Peyer's patch (tissue), 4 donors: Measurements from ENCODE around the gene GGTLC1. TPM values are rescaled to one million over a fixed set of nuclear protein-coding genes. Genes with fewer than 3 reads are reported as not detected.

Experiments used
- DNase-seq, 3 donors: peaks; one replicate each; pipeline ENCODE4 v3.0.0-alpha.2; 2017 to 2019
- H3K27ac ChIP-seq, 4 donors: fragments of 200-600 bp; sonication (generic); one replicate each; pipeline ENCODE4 v1.5.1; 2016 to 2019
- H3K27me3 ChIP-seq, 2 donors: fragments of 200-600 bp; sonication (generic); one replicate each; pipeline ENCODE4 v1.5.1; 2019
- H3K36me3 ChIP-seq, 3 donors: fragments of 200-600 bp; sonication (generic); one replicate each; pipeline ENCODE4 v1.5.1; 2016 to 2019
- H3K4me1 ChIP-seq, 4 donors: fragments of 200-600 bp; sonication (generic); one replicate each; pipeline ENCODE4 v1.5.1; 2016 to 2019
- H3K4me3 ChIP-seq, 4 donors: fragments of 200-600 bp; sonication (generic); 1 replicate in 3 of 4; 2 replicates in 1 of 4; pipeline ENCODE4 v1.5.1; 2016 to 2019; ENCODE audit warnings: mild to moderate bottlenecking in 1 of 4
- H3K9me3 ChIP-seq, 4 donors: fragments of 200-600 bp; sonication (generic); one replicate each; pipeline ENCODE4 v1.5.1; 2016 to 2019; ENCODE audit warnings: mild to moderate bottlenecking in 1 of 4
- POLR2A ChIP-seq, 2 donors: fragments of 450-650 bp; IDR thresholded peaks; one replicate each; pipeline ENCODE4 v1.5.1; 2017; ENCODE audit warnings: antibody characterized with exemption in 2 of 2, mild to moderate bottlenecking in 2 of 2, moderate library complexity in 2 of 2
- total RNA-seq, 4 donors: library from RNA; depleted of rRNA; stranded (reverse); fragments of >200 nt; gene quantifications; one replicate each; pipeline ENCODE4 v1.1.0, GENCODE V29; 2016
- TF ChIP-seq, protein P1 (sequence below), 6 experiments: fragments of 450-650 bp in 4 of 6; fragments of 200-600 bp in 2 of 6; sonication (generic) in 1 of 6; IDR thresholded peaks; one replicate each; pipeline ENCODE4 v1.5.1; 2017 to 2019; ENCODE audit warnings: antibody characterized with exemption in 6 of 6, mild to moderate bottlenecking in 3 of 6, moderate library complexity in 1 of 6

GGTLC1 gene
- not detected for total RNA-seq

DNA sequence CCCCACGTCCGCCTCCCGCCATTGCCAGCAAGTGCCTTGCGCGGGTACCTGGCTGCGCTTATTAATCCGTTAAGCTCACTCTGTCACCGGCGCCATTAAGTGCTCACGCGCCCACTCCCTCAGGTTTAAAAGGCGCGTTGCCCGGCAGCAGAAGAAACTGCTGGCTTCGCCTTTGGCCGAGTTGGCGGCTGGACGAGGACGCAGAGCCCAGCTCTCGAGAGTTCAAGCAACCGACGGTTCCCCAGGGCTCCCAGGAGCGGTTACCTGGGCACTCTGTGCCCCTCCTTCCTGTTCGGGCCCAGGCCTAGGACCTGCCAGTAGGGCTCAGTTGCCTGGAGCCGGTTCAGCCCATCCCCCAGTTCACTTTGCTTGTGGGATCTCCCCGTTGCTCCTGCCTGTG lies at the start of gene GGTLC1:
Gene GGTLC1, minus strand, starts transcription at position 219 of the 400 bp plus-strand sequence. CDS start 2,168 bp downstream, outside the sequence.
- no peak for DNase-seq
- no peaks in the 10 kb centered on the region for H3K9me3 ChIP-seq
- no peak within 1 kb of the TSS for H3K27ac ChIP-seq
- no peaks in the 10 kb centered on the region for H3K36me3 ChIP-seq
- H3K4me3 ChIP-seq, result no peak within 1 kb of the TSS
- no peaks in the 10 kb centered on the region for H3K4me1 ChIP-seq
- H3K27me3 ChIP-seq, result no peaks in the 10 kb centered on the region
- TF ChIP-seq POLR2A (IDR thresholded peaks at IDR 0.05), result no peak
- TF ChIP-seq, protein P1, sequence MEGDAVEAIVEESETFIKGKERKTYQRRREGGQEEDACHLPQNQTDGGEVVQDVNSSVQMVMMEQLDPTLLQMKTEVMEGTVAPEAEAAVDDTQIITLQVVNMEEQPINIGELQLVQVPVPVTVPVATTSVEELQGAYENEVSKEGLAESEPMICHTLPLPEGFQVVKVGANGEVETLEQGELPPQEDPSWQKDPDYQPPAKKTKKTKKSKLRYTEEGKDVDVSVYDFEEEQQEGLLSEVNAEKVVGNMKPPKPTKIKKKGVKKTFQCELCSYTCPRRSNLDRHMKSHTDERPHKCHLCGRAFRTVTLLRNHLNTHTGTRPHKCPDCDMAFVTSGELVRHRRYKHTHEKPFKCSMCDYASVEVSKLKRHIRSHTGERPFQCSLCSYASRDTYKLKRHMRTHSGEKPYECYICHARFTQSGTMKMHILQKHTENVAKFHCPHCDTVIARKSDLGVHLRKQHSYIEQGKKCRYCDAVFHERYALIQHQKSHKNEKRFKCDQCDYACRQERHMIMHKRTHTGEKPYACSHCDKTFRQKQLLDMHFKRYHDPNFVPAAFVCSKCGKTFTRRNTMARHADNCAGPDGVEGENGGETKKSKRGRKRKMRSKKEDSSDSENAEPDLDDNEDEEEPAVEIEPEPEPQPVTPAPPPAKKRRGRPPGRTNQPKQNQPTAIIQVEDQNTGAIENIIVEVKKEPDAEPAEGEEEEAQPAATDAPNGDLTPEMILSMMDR (IDR thresholded peaks at IDR 0.05), result no peak

DNA sequence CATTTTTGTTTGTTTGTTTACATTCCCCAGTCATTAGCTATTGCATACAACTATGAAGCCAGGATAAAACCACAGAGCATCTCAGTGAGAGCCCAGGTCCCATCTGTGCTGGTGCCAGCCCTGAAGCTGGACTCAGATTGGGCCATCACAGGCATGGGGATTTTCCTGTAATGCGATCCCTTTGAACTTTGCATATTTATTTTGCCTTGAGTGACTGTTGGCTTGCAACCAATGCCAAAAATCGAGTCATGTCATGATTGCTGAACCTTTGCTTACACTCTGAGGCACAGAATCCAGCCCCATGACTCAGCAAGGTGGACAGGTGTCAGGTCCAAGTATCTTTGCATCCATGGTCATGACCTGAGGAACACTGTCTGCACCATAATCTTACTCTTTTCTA lies 46.2 kb upstream of the GGTLC1 start:
- TF ChIP-seq, protein P1 (IDR thresholded peaks at IDR 0.05), result no peak
- no peak for TF ChIP-seq POLR2A (IDR thresholded peaks at IDR 0.05)
- no peak for DNase-seq
- no peaks in the 10 kb centered on the region for H3K36me3 ChIP-seq
- no peaks in the 10 kb centered on the region for H3K9me3 ChIP-seq
- no peak overlapping the region for H3K27ac ChIP-seq
- H3K4me3 ChIP-seq, result no peak overlapping the region
- H3K27me3 ChIP-seq, result no peaks in the 10 kb centered on the region
- no peaks in the 10 kb centered on the region for H3K4me1 ChIP-seq

DNA sequence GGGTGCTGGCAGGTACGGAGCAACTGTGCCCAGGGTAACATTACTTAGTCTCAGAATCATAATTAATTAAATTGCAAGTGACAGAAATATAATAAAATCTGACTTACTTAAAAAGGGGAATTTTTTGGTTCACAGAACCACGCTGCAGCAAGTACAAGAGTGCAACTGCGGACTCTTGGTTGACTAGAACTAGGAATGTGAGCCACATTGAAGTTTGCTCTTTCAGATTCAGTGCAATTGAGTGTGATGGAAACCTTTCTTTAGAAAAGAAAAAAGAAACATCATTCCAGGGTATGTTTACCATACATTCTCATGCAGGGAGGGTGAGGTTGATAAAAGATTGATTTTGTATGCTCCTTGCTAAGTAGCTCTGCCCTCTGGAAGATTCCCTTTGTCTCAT lies 45.0 kb upstream of the GGTLC1 start:
- Histone ChIP-seq H3K9me3 (no peaks in the 10 kb centered on the region), H3K27ac (no peak overlapping the region), H3K36me3 (no peaks in the 10 kb centered on the region), H3K4me3 (no peak overlapping the region), H3K4me1 (no peaks in the 10 kb centered on the region), H3K27me3 (no peaks in the 10 kb centered on the region)
- DNase-seq, result no peak
- TF ChIP-seq, protein P1 (IDR thresholded peaks at IDR 0.05), result no peak
- no peak for TF ChIP-seq POLR2A (IDR thresholded peaks at IDR 0.05)

DNA sequence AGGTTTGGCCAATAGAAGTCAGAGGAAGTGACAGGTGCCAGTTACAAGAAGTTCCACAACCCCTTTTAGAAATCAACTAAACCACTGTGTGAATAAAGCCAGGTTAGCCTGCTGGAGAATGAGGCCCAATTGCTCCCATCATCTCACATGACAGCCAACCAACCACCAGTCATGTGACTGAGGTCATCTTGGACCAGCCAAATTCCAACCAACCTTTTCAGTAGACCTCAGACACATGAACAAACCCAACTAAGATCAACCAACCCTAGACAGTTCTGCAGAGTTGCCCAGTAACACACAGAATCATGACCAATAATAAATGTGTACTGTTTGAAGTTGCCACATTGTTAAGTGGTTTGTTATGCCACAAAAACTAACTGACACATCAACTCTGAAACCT lies 44.6 kb upstream of the GGTLC1 start:
- TF ChIP-seq, protein P1 (IDR thresholded peaks at IDR 0.05), result no peak
- TF ChIP-seq POLR2A (IDR thresholded peaks at IDR 0.05), result no peak
- H3K27me3 ChIP-seq, result no peaks in the 10 kb centered on the region
- no peaks in the 10 kb centered on the region for H3K9me3 ChIP-seq
- no peak for DNase-seq
- H3K36me3 ChIP-seq, result no peaks in the 10 kb centered on the region
- H3K4me1 ChIP-seq, result no peaks in the 10 kb centered on the region
- no peak overlapping the region for H3K27ac ChIP-seq
- H3K4me3 ChIP-seq, result no peak overlapping the region

DNA sequence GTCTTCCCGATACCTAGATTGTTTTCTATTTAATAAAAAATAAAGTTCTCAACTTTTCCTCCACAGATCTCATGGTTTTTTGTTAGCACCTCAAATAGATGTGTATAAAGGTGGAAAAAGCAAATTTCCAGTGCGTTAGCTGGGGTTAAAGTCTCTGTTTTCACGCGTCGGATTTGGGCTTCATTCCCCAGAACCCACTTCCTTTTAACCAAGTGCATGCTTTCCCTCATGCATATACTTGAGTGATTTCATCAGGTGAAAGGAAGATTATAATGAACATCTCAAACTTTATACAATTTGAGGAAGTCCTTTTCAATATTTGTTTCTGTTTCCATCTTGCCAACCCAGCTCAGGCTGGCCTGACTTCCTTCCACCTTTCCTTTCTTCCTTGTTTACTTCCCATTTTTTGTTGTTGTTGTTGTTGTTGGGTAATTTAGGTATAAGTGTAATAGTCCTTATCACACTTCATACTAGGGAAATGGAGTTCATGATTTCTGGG lies 43.9 kb upstream of the GGTLC1 start:
- no peak for DNase-seq
- TF ChIP-seq POLR2A (IDR thresholded peaks at IDR 0.05), result no peak
- TF ChIP-seq, protein P1 (IDR thresholded peaks at IDR 0.05), result no peak
- no peaks in the 10 kb centered on the region for H3K36me3 ChIP-seq
- no peak overlapping the region for H3K27ac ChIP-seq
- no peaks in the 10 kb centered on the region for H3K27me3 ChIP-seq
- no peaks in the 10 kb centered on the region for H3K9me3 ChIP-seq
- H3K4me1 ChIP-seq, result no peaks in the 10 kb centered on the region
- no peak overlapping the region for H3K4me3 ChIP-seq

DNA sequence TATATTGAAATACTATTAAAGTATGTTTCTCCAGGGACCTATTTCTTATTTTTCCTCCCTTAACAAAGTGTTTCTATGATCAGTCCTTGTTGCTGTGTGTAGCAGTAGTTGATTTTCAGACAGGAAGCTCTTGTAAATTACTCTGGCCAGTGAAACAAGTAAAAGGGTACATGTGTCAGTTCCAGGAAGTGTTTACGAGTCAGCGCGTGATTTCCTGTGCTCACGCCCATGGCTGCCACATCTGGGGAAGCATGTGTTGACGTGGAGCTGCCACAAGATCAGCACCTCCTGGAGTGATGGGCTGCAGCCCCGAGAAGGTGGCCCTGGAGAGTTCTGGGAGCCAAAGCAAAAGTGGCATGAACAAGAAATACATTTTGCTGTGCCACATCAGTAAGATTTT lies 38.6 kb upstream of the GGTLC1 start:
- Histone ChIP-seq H3K27me3 (no peaks in the 10 kb centered on the region), H3K9me3 (peaks cover 0 to 3% (median 0%) of the 10 kb centered on the region in 4 donors), H3K27ac (peak overlapping the region; percentile 14 to 49 (median 32)), H3K36me3 (no peaks in the 10 kb centered on the region), H3K4me1 (no peaks in the 10 kb centered on the region), H3K4me3 (no peak overlapping the region)
- peak in 2 of 3 donors; percentile 73 to 87 for DNase-seq
- TF ChIP-seq, protein P1 (IDR thresholded peaks at IDR 0.05), result no peak
- TF ChIP-seq POLR2A (IDR thresholded peaks at IDR 0.05), result no peak
